ENCODE results near the gene FOXP1. TPM values are rescaled to one million over a fixed set of nuclear protein-coding genes. Genes with fewer than 3 reads are reported as not detected.

FOXP1 gene
- total and polyA plus RNA-seq, 2 of the 13 experiments (the other 11 are each of a cell fraction or from before 2014, with no cell fraction given), result 40.4 to 59.0 TPM

GRCh38 chr3:71355037-71355436 is 228.5 kb downstream of the FOXP1 start:
- Histone ChIP-seq H3K4me2 (ENCODE audit: low read depth, low read length) (no peak overlapping the region), H3K4me3 (replicated peaks in 1 of 3; ENCODE audit: insufficient read depth in 1 of 3, low read depth in 2 of 3, low read length in 3 of 3) (no peak overlapping the region), H3K36me3 (replicated peaks in 1 of 2; ENCODE audit: control insufficient read depth in 1 of 2, insufficient read depth in 2 of 2, low read length in 2 of 2) (peaks cover 0 to 24% of the 10 kb centered on the region in 2 experiments; a peak in 3 of 5 replicates), H2AFZ (ENCODE audit: low read length) (no peak overlapping the region), H3K27me3 (ENCODE audit: control insufficient read depth in 1 of 2, insufficient read depth in 2 of 2, low read length in 2 of 2) (no peaks in the 10 kb centered on the region), H3K79me2 (ENCODE audit: insufficient read depth, low read length) (peaks cover 5% of the 10 kb centered on the region), H3K4me1 (ENCODE audit: insufficient read depth, low read length) (peaks cover 11% of the 10 kb centered on the region; the same call in 1 of the 2 replicates), H3K9ac (ENCODE audit: insufficient read depth, low read depth, low read length) (no peak overlapping the region), H3K9me3 (ENCODE audit: low read length) (no peaks in the 10 kb centered on the region), H3K27ac (ENCODE audit: extremely low read length, insufficient read depth, low read length) (no peak overlapping the region), H4K20me1 (ENCODE audit: insufficient read depth, low read length) (no peaks in the 10 kb centered on the region)
- ChIA-PET CTCF (ENCODE audit: low intra/inter-chr PET ratio, low total read pairs) (no interaction called here), POLR2A (no interaction called here)
- TF ChIP-seq PRPF4 (IDR thresholded peaks at IDR 0.05; ENCODE audit: low read depth, low read length, poor library complexity, severe bottlenecking) (no peak), ZNF383 (CRISPR knock-in tag; IDR thresholded peaks at IDR 0.05; ENCODE audit: borderline replicate concordance) (no peak)
- DNase-seq (ENCODE audit: low spot score) (no peak), FAIRE-seq (no peak), ATAC-seq (no peak)
- in situ Hi-C loops (cut with HindIII; ENCODE audit: extremely low pct_ligation_motif_present, low pct_unique_long_range_greater_than_20kb) (no loop called here), intact Hi-C loops (cut with micrococcal nuclease; ENCODE audit: unreplicated experiment) (no loop called here)
- WGBS (ENCODE audit: low lambda C conversion rate), result 97% methylated on average over 5 of the region's 5 CpGs
- BruUV-seq (replicated peaks), result no TSS peak

GRCh38 chr3:71351403-71352149 is 232.0 kb downstream of the FOXP1 start:
- Histone ChIP-seq H3K27ac (ENCODE audit: extremely low read length, insufficient read depth, low read length) (no peak overlapping the region), H3K4me1 (ENCODE audit: insufficient read depth, low read length) (peaks cover 11% of the 10 kb centered on the region; the same call in 1 of the 2 replicates), H4K20me1 (ENCODE audit: insufficient read depth, low read length) (no peaks in the 10 kb centered on the region), H3K4me3 (replicated peaks in 1 of 3; ENCODE audit: insufficient read depth in 1 of 3, low read depth in 2 of 3, low read length in 3 of 3) (no peak overlapping the region), H3K27me3 (ENCODE audit: control insufficient read depth in 1 of 2, insufficient read depth in 2 of 2, low read length in 2 of 2) (no peaks in the 10 kb centered on the region), H2AFZ (ENCODE audit: low read length) (no peak overlapping the region), H3K36me3 (replicated peaks in 1 of 2; ENCODE audit: control insufficient read depth in 1 of 2, insufficient read depth in 2 of 2, low read length in 2 of 2) (peaks cover 0 to 7% of the 10 kb centered on the region in 2 experiments; a peak in 1 of 5 replicates), H3K9ac (ENCODE audit: insufficient read depth, low read depth, low read length) (no peak overlapping the region), H3K79me2 (ENCODE audit: insufficient read depth, low read length) (peaks cover 5% of the 10 kb centered on the region), H3K9me3 (ENCODE audit: low read length) (no peaks in the 10 kb centered on the region), H3K4me2 (ENCODE audit: low read depth, low read length) (no peak overlapping the region)
- FAIRE-seq (no peak), DNase-seq (ENCODE audit: low spot score) (no peak), ATAC-seq (no peak)
- 96% methylated on average over 4 of the region's 4 CpGs for WGBS (ENCODE audit: low lambda C conversion rate)
- POLR2A ChIA-PET, result no interaction called here
- TF ChIP-seq ZNF839 (CRISPR knock-in tag; IDR thresholded peaks at IDR 0.05; ENCODE audit: borderline replicate concordance) (no peak), CEBPB (IDR thresholded peaks at IDR 0.05; ENCODE audit: borderline replicate concordance, low read depth, low read length) (peak; percentile 40; the same call in 1 of the 2 replicates), ZBTB2 (CRISPR knock-in tag; IDR thresholded peaks at IDR 0.05; ENCODE audit: low read depth) (no peak)
- in situ Hi-C loops (cut with HindIII; ENCODE audit: extremely low pct_ligation_motif_present, low pct_unique_long_range_greater_than_20kb), result no loop called here
- intact Hi-C loops (cut with micrococcal nuclease; ENCODE audit: unreplicated experiment), result no loop called here
- no TSS peak for BruUV-seq (replicated peaks)
- CTCF ChIA-PET (ENCODE audit: low intra/inter-chr PET ratio, low total read pairs), result no interaction called here
